Fibroblast of the aortic adventitia (primary cell): ENCODE data around the gene GJC2. TPM values are rescaled to one million over a fixed set of nuclear protein-coding genes. Genes with fewer than 3 reads are reported as not detected.
A peak's percentile ranks its signal among the peaks of the same experiment; 100 is the strongest.

Experiments
- DNase-seq: peaks from one replicate; pipeline ENCODE4 v3.0.0-alpha.2; 2010; ENCODE audit warnings: low read depth
- H3K4me3 ChIP-seq: 2 replicates; pipeline ENCODE4 v1.5.1; 2011; ENCODE audit warnings: low read depth, mild to moderate bottlenecking, control low read depth, low read length, moderate library complexity
- total RNA-seq: library from RNA; depleted of rRNA; stranded (reverse); fragments of >200 nt; gene quantifications from 2 replicates; pipeline ENCODE4 v1.2.3, GENCODE V29; 2012; ENCODE audit warnings: low replicate concordance
- TF ChIP-seq, protein P1 (sequence below): IDR thresholded peaks from 2 replicates; pipeline ENCODE4 v1.5.1; 2011; ENCODE audit warnings: mild to moderate bottlenecking, low read length, control low read depth, inconsistent platforms; ENCODE audit not compliant: insufficient read depth

GJC2 gene
- total RNA-seq, 1 donor = 2.0 TPM

DNA sequence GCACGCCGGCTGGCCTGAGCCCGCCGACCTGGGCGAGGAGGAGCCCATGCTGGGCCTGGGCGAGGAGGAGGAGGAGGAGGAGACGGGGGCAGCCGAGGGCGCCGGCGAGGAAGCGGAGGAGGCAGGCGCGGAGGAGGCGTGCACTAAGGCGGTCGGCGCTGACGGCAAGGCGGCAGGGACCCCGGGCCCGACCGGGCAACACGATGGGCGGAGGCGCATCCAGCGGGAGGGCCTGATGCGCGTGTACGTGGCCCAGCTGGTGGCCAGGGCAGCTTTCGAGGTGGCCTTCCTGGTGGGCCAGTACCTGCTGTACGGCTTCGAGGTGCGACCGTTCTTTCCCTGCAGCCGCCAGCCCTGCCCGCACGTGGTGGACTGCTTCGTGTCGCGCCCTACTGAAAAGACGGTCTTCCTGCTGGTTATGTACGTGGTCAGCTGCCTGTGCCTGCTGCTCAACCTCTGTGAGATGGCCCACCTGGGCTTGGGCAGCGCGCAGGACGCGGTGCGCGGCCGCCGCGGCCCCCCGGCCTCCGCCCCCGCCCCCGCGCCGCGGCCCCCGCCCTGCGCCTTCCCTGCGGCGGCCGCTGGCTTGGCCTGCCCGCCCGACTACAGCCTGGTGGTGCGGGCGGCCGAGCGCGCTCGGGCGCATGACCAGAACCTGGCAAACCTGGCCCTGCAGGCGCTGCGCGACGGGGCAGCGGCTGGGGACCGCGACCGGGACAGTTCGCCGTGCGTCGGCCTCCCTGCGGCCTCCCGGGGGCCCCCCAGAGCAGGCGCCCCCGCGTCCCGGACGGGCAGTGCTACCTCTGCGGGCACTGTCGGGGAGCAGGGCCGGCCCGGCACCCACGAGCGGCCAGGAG, 8.6 kb downstream of the GJC2 start:
- TF ChIP-seq, protein P1, sequence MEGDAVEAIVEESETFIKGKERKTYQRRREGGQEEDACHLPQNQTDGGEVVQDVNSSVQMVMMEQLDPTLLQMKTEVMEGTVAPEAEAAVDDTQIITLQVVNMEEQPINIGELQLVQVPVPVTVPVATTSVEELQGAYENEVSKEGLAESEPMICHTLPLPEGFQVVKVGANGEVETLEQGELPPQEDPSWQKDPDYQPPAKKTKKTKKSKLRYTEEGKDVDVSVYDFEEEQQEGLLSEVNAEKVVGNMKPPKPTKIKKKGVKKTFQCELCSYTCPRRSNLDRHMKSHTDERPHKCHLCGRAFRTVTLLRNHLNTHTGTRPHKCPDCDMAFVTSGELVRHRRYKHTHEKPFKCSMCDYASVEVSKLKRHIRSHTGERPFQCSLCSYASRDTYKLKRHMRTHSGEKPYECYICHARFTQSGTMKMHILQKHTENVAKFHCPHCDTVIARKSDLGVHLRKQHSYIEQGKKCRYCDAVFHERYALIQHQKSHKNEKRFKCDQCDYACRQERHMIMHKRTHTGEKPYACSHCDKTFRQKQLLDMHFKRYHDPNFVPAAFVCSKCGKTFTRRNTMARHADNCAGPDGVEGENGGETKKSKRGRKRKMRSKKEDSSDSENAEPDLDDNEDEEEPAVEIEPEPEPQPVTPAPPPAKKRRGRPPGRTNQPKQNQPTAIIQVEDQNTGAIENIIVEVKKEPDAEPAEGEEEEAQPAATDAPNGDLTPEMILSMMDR = no peak
- no peak for DNase-seq
- H3K4me3 ChIP-seq = no peak overlapping the region

DNA sequence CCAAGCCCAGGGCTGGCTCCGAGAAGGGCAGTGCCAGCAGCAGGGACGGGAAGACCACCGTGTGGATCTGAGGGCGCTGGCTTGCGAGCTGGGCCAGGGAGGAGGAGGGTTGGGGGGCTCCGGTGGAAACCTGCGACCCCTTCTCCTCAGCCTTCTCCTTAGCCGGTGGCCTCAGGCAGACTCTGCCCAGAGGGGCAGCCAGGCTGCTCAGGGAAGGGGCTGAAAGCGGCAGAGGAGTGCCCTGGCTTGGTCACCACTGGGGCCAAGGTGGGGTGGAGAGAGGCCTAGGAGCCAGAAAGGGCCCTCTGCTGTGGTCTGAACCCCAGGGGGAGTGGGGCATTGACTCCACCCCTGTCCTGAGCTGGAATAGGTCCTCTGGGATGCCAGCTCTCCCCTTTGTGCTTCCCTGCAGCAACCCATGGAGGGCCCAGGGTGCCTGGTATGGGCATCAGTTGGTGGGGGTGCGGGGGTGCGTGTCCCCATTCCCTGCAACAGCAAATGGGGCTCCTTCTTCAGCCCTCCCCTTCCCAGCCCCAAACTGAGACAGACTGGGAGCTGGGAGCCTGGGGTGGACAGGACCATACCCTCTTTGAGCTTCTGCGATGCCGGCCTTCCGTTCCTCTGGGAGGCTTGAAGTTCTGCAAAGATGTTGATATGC, 9.4 kb downstream of the GJC2 start:
- no peak overlapping the region for H3K4me3 ChIP-seq
- TF ChIP-seq, protein P1 = no peak
- no peak for DNase-seq

DNA sequence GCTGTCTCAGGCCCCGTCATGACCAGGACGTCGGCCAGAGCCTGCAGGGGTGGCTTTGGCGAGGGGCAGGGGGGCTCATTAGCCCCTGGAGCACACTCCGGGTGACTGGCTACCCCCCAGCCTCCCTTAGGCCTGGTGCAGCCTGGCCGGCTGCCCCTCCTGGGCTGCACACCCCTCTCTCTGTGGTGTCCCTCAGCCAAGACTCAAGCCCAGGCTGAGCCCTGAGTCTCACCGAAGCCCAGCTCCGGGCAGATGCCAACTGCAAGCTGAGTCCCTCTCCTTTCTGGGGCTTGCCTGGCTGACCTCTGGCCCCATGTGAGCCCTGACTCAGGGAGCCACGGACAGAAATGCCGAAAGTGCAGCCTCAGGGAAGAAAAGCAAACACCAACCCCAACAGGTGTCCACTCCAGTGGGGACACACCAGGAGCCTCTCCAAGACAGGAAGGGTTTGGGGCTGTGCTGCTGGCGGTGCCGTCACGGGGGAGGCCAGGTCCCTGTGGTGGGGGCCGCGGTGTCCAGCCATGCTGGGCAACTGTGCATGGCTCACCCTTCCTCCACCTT, 10.6 kb downstream of the GJC2 start:
- H3K4me3 ChIP-seq = no peak overlapping the region
- TF ChIP-seq, protein P1 = no peak
- no peak for DNase-seq

DNA sequence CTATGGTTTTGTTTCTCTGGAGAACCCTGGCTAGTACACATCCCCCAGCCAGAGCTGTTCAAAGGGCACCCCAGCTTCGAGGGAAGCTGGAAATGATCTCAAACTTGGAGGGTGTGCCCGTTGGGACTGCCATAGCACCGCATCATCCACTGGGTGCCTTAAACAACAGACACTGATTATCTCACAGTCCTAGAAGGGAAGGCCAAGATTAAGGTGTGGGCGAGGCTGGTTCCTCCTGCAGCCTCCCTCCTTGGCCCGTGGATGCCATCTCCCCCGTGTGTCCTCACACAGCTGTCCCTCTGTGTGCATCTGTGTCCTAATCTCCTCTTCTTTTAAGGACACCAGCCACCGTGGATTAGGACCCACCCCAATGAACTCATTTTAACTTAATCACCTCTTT, 11.6 kb downstream of the GJC2 start:
- TF ChIP-seq, protein P1 = no peak
- H3K4me3 ChIP-seq = no peak overlapping the region
- DNase-seq = peak; percentile 16

DNA sequence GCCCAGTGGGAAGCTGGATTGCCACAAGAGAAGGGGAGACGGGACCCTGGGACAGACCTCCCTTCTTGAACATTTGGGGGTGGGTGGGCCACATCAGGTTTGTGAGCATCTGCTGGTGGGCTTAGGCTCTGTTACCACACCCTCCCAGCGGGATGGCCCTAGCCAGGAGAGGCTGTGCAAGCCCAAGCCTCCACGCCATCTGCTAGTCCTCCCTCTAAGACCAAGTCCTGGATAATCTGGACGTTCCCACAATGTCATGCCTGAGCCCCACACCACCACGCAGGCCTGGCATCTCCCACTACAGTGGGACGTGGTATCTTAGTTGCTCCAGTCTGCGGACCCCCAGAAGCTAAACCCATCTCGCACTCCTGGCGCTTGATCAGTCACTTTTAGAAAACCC, 12.1 kb downstream of the GJC2 start:
- no peak for DNase-seq
- TF ChIP-seq, protein P1 = no peak
- no peak overlapping the region for H3K4me3 ChIP-seq

DNA sequence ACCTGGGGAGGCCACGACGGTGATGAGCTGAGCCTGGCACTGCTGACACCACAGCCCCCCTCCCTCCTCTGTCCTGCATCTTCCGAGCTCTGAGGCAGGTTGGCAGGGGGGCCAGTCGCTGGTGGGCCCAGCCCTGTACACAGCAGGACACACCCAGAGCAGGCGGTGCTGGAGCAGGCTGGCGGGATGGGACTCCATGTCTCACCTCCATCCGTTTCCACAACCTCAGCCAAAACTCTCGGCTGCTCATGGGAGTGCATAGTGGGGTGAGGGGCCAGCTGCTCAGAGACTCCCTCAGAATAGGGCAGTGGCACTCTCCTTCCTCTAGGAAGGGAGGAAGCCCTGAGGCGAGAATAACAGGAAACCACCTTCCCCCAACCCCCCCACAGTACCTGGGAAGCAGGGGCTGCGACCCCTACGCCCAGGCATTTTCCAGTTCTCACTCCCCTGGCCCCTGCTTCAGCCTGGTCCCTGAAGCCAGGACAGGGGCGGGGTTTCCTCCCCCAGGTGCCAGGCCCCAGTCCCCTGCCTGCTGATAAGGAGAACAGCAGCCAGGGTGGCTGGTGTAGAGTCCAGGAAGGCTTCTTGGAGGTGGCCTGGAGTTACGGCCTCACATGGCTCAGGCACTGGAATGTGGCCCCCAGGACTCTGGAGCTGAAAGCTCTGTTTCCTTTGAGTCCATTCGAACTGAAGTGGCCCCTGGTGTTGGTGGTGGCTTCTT, 12.7 kb downstream of the GJC2 start:
- TF ChIP-seq, protein P1 = no peak
- no peak overlapping the region for H3K4me3 ChIP-seq
- DNase-seq = peak; percentile 16
